IPS DF 6.9 (cell line): ENCODE data around the gene DPP8.

ENCODE experiments used
- DNase-seq: peaks from one replicate; pipeline ENCODE4 v3.0.0-alpha.2; 2013; ENCODE audit warnings: low read depth, low spot score
- H3K27ac ChIP-seq: one replicate; pipeline ENCODE4 v1.5.1; 2013; ENCODE audit warnings: low read length, control low read depth
- H3K27me3 ChIP-seq: 2 replicates; pipeline ENCODE4 v1.6.1; 2013; ENCODE audit warnings: mild to moderate bottlenecking, low read length; ENCODE audit not compliant: control insufficient read depth, insufficient read depth
- H3K36me3 ChIP-seq: 2 replicates; pipeline ENCODE4 v1.6.1; 2013; ENCODE audit warnings: low read length; ENCODE audit not compliant: control insufficient read depth, insufficient read depth
- H3K4me1 ChIP-seq: 2 replicates; pipeline ENCODE4 v1.6.1; 2013; ENCODE audit warnings: low read length; ENCODE audit not compliant: control insufficient read depth, insufficient read depth
- H3K4me3 ChIP-seq: 2 replicates; pipeline ENCODE4 v1.5.1; 2013; ENCODE audit warnings: mild to moderate bottlenecking, low read length
- H3K9me3 ChIP-seq: 2 replicates; pipeline ENCODE4 v1.6.1; 2013; ENCODE audit warnings: low read length, inconsistent platforms; ENCODE audit not compliant: control insufficient read depth, insufficient read depth
- WGBS: extraction: QIAGEN DNeasy Blood & Tissue Kit; methylation state at CpG from one replicate; pipeline ENCODE4 v1.1.7; 2013; ENCODE audit warnings: mixed read lengths, missing lambda C conversion rate; ENCODE audit not compliant: insufficient read length, insufficient coverage; 5-methylcytosine and 5-hydroxymethylcytosine counted together

Gene DPP8

DNA sequence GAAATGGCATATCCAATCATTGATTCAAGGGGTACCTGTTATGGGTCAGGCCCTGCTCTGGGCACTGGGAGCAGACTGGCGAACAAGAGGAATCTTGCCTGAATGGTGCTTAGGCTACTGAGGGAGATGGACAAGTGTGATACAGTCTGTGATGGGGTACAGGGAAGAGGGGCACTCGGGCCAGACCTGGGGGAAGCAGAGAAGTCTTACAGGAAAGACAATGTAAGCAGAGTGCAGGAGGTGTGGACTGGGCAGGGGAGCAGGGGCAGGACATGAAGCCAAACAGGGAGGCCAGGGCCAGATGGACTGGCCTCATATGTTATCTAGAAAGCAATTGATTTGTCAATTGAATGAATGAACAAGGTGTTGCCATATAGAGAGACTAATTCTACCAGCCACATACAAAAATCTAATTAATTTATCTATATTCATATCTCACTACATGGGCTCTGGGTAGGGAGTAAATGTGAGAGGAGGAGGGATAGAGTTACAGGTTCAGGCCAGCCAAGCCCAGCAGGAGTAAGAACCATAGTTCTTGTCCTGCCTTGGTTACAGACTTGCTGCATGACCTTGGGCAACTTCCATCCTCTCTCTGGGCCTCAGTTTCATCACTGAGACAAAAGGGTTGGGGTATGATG, 91.2 kb downstream of the DPP8 start:
- Histone ChIP-seq H3K4me1 (peaks cover 4% of the 10 kb centered on the region), H3K27me3 (peaks cover 3% of the 10 kb centered on the region; the same call in 1 of the 2 replicates), H3K9me3 (no peaks in the 10 kb centered on the region), H3K36me3 (no peaks in the 10 kb centered on the region), H3K4me3 (no peak overlapping the region), H3K27ac (no peak overlapping the region)
- no CpG with 5 or more reads among the region's 2 CpGs for WGBS
- DNase-seq = no peak

- Histone ChIP-seq H3K4me1 (peaks cover 9% of the 10 kb centered on the region), H3K4me3 (no peak overlapping the region), H3K9me3 (no peaks in the 10 kb centered on the region), H3K36me3 (no peaks in the 10 kb centered on the region), H3K27me3 (peaks cover 3% of the 10 kb centered on the region; the same call in 1 of the 2 replicates), H3K27ac (no peak overlapping the region)
- no peak for DNase-seq
- no CpG with 5 or more reads among the region's 5 CpGs for WGBS
Measured at GRCh38 chr15:65424683-65425082, 92.8 kb downstream of the DPP8 start.

- H3K4me3 ChIP-seq = no peak overlapping the region
- DNase-seq = no peak
- no peak overlapping the region for H3K27ac ChIP-seq
Measured at GRCh38 chr15:65423976-65424679, 93.4 kb downstream of the DPP8 start.

DNA sequence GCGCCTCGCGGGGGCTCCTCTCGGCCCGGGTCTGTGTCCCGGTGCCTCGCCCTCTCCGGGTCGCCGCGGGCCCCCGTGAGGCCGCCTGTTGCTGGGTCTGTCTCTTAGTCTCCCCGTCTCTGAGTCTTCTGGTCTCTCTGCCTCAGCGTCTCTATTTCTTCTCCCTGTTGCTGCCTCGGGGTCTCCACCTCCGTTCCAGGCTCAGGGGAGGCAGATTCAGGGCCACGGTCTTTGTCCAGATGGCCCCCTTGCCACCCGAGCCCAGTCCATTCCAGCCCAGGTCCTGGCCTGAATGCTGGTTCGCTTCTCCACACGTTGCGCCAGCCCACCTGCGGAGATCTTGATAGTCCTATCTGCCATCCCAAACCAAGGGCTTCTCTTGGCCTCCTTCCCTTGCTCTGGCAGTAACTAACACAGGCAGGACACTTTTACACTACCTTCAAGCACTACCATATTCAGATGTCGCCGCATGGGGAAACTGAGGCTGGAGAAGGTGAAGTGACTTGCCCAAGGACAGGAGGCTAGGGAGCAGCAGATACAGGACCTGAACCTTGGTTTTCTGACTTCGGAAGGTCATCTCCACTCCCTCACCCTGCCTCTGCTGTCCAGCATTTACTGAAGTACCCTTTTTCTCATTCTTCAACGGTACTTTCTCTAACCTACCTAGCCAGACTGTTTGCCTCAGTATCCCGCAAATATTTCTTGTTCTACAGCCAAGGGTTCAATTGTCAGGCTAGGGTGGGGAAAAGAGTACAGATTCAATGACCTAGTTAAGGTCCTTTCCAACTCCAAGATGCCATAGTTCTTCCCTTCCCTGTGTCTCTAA, 94.1 kb downstream of the DPP8 start:
- H3K4me1 ChIP-seq = peaks cover 10% of the 10 kb centered on the region
- H3K9me3 ChIP-seq = no peaks in the 10 kb centered on the region
- peaks cover 3% of the 10 kb centered on the region; the same call in 1 of the 2 replicates for H3K27me3 ChIP-seq
- H3K4me3 ChIP-seq = peak overlapping the region; percentile 69; the same call in 1 of the 2 replicates
- DNase-seq = no peak
- no peak overlapping the region for H3K27ac ChIP-seq
- no CpG with 5 or more reads among the region's 28 CpGs for WGBS
- no peaks in the 10 kb centered on the region for H3K36me3 ChIP-seq

More at GRCh38 chr15:65423976-65424679, 93.4 kb downstream of the DPP8 start:
- H3K36me3 ChIP-seq = no peaks in the 10 kb centered on the region
- H3K9me3 ChIP-seq = no peaks in the 10 kb centered on the region
- peaks cover 3% of the 10 kb centered on the region; the same call in 1 of the 2 replicates for H3K27me3 ChIP-seq
- peaks cover 10% of the 10 kb centered on the region for H3K4me1 ChIP-seq
- WGBS = no CpG with 5 or more reads among the region's 9 CpGs

DNA sequence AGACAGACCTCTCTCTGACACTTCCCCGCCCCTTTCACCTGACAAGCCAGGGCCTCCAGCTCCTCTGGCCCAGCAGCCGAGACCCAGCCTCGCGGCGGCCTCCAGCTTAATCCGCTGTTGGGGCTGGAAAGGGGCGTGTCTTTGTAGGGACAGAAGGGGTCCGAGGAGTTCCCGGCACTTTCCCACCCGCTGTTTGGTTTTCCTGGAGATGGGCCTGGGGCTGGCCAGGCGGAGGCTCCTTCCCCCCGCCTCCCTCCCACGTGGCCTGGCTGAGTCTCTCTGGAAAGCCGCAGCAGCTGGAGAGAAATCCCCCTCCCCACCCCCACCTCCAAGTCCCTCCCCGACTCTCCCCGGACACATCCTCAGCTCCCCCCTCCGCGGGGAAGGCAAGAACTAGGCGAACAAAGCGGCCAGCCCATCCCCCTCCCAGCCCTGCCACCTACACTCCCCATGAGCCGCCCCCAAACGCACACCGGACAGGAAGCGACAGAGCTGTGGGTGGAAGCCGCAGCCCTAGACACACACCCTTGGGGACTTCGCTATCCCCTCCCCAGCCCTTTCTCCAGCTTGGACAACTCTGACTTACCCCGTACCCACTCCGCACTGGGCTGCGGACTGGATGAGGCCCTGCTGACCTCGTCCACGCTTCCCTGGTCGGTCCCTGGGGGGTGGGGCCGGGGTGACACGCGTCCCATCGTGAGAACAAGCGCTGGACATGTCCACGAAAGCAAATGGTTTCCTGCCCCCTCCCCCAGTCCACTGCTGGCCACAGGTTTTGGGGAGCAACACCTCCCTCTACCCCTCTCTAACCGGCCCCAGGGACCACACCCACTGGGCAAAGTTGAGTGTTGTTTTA, 95.9 kb downstream of the DPP8 start:
- H3K27me3 ChIP-seq = peaks cover 3% of the 10 kb centered on the region; the same call in 1 of the 2 replicates
- WGBS = no CpG with 5 or more reads among the region's 39 CpGs
- peak overlapping the region; percentile 18 for H3K27ac ChIP-seq
- no peaks in the 10 kb centered on the region for H3K9me3 ChIP-seq
- H3K4me3 ChIP-seq = peak overlapping the region; percentile 69; the same call in 1 of the 2 replicates
- peak; percentile 95 for DNase-seq
- peaks cover 15% of the 10 kb centered on the region for H3K4me1 ChIP-seq
- no peaks in the 10 kb centered on the region for H3K36me3 ChIP-seq

DNA sequence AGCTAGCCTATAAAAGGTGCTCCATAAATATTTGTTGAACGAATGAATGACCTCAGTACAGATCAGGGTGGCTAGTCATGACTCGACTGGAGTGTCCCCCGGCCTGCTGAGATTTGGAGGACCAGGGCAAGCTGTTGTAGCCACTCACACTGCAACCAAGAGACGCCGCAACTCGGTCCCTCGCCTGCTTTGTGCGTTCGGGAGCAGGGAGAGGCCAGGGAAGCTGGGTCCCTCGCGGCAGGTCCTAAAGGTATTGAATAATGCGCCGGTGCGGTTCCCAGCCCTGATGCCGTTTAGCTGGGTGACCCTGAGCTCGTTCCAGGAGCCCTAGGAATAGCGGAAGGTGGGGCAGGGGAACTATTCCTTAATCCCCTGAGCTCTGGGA, 96.5 kb downstream of the DPP8 start:
- Histone ChIP-seq H3K4me3 (peak overlapping the region; percentile 69; the same call in 1 of the 2 replicates), H3K27ac (no peak overlapping the region), H3K27me3 (peaks cover 3% of the 10 kb centered on the region; the same call in 1 of the 2 replicates), H3K36me3 (no peaks in the 10 kb centered on the region), H3K9me3 (no peaks in the 10 kb centered on the region), H3K4me1 (peaks cover 17% of the 10 kb centered on the region)
- DNase-seq = no peak
- no CpG with 5 or more reads among the region's 17 CpGs for WGBS

DNA sequence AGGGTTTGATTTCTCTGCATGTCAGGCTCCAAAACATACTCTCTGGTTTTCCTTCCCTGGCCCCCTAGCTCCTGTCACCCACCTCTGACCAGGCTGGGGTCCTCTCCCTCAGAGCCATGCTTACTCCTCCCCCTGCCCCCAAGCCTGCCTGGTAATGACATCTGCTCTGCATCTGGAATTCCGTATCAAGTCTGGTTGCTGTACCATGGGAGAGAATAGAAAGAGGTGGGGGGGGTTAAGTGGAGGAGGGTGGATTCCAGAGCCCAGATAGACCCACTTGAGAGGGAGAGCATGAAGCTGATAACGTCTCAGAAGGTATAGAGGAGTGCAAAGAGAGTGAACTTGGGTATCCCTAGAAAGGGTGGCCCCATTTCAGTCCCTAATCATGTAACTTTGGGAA, 98.9 kb downstream of the DPP8 start:
- Histone ChIP-seq H3K36me3 (no peaks in the 10 kb centered on the region), H3K4me3 (no peak overlapping the region), H3K9me3 (no peaks in the 10 kb centered on the region), H3K4me1 (peaks cover 22% of the 10 kb centered on the region), H3K27me3 (no peaks in the 10 kb centered on the region), H3K27ac (no peak overlapping the region)
- DNase-seq = no peak
- no CpG with 5 or more reads among the region's 2 CpGs for WGBS

DNA sequence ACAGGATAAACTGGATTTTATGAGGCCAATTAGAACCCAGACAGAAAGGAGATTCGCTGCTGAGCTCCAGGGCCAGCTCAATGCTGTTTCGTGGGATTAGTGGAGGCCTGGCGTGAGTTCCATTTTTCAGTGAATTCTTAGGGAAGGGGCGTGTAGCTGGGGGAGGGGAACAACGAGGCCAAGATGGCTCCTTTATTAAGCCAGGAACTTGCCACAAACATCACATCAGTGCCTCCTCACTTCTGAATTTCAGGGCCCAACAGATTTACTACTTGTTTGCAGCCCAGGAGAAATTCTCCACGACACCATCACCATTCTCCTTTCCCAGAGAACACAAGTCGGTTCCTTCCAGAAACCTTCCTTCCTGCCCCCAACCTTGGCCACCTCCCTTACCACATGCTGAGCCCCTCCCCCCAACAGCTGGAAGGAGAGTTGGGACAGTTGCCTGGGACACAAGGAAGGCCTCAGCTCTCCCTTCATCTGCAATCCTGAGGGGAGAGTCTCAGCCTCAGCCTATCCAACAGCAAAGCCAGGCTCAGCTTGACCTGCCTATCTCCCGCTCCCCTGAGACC, 100.6 kb downstream of the DPP8 start:
- Histone ChIP-seq H3K27ac (no peak overlapping the region), H3K4me1 (peaks cover 22% of the 10 kb centered on the region), H3K4me3 (no peak overlapping the region), H3K9me3 (no peaks in the 10 kb centered on the region), H3K27me3 (no peaks in the 10 kb centered on the region), H3K36me3 (no peaks in the 10 kb centered on the region)
- peak; percentile 82 for DNase-seq
- WGBS = no CpG with 5 or more reads among the region's 8 CpGs

DNA sequence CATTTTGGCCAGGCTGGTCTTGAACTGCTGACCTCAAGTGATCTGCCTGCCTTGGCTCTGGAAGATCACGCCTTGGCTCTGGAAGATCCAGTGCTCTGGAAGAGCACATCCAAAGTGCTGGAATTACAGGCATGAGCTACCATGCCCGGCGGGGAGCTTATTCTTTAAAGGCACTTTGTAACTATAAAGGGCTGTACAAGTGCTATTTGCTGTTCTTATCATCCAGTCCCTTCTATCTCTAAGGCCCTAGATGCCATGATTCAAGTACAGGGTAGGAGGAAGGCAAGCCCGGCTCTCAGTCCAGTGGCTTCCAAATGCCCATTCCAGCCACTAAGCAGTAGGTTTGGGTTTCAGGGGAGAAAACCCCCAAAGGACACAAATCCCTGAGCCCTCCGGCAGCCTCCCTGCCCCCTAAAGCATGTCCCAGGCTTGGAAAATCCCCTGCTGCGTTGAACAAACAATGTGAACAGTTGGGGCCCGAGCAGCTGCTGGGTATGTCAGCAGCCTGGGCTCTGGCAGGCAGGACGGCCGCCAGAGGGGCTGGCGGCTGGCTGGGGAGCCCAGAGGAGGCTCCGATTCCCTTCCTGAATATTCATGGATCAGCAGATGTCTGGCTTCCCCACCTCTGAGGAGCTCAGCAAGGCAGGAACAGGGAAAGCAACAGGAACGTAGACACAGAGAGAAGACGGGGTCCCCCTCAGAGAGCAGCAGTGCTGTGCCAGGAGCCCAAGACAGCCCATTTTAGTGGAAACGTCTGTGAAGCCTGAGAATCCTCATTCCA, 102.5 kb downstream of the DPP8 start:
- Histone ChIP-seq H3K27ac (peak overlapping the region; percentile 34), H3K4me1 (peaks cover 20% of the 10 kb centered on the region), H3K4me3 (no peak overlapping the region), H3K9me3 (no peaks in the 10 kb centered on the region), H3K27me3 (no peaks in the 10 kb centered on the region), H3K36me3 (no peaks in the 10 kb centered on the region)
- WGBS = no CpG with 5 or more reads among the region's 14 CpGs
- peak; percentile 80 for DNase-seq
